ENCODE results near the gene TRIM28.

The TRIM28 gene

DNA sequence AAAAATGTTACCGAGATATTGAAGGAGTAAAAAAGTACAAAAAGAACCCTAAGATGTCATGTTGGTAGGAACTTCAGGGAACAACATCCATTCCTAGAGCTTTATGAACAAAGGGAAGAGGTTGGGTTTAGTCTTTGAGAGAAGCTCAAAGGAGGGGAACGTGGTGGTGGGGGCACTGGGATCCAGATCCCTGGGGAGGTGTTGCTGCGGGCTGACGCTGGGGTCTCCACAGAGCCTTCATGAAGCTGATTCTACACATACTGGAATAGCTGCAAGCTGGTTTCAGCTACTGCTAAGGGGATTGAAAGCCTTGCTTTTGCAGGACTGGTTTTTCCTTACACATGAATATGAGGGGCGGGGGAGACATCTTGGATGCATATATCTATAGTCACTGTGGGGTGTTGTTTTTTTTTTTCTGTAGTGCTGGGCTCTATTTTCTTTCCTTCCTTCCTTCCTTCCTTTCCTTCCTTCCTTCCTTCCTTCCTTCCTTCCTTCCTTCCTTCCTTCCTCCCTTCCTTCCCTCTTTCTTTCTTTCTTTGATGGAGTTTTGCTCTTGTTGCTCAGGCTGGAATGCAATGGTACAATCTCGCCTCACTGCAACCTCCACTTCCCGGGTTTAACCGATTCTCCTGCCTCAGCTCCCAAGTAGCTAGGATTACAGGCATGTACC lies 35.7 kb downstream of the TRIM28 start:
- DNase-seq (ENCODE audit: low spot score): no peak

DNA sequence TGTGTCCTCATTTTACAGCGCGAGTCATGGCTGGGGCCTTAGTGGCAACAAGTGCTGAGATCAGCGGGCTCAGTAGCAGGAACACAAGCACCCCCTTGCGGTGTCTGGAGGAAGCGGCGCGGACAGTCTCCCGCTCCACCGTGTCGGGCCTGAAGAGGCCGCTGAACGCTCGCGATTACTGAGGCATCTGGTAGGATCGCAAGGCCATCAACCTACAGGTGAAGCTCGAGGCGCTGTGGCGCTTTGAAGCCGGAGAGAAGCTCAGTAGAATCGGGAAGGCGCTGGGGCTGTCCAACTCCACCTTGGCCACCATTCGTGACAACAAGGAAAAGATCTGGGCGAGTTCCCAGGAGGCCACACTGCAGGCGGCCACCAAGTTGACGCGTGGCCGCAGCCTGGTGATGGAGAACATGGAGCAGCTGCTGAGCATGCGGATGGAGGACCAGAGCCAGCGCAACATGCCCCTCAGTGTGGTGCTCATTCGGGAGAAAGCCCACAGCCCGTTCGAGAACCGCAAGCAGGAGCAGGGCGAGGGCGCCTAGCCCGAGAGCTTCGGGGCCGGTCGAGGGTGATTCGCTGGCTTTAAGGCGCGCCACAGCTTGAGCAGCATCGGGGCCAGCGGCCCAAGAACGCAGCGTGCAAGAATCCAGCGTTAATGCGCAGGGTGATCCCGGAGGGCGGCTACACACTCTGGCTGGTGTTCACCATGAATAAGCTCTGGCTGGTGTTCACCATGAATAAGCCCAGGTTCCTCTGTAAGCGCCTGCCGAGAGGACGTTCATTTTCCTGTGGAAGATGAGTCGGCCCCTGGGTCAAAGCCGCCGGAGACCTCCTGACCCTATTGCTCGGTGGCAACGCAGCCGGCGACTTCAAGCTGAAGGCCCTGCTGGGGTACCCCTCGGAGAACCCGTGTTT lies 37.6 kb downstream of the TRIM28 start:
- DNase-seq (ENCODE audit: low spot score): peak; percentile 83

DNA sequence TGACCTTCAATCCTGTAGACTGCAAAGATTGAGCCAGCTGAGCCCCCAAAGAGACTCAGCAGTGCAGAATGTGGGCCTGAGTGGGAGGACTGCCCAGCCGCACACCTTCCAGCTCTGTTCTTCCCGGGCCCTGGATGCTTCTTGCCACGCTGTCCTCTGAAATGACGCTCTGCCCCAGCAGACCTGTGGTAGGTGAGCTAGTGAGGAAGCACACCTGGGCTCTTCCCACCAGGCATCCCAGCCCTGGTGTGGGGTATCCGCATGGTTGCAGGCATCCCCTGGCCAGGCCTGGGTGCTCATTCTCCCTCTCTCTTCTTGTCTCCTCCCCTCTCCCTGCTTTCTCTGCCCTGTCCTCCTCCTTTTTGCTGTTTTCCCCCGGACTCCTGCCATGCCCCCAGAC lies 39.1 kb downstream of the TRIM28 start:
- DNase-seq (ENCODE audit: low spot score): no peak

GRCh38 chr19:58584498-58585441 lies 40.9 kb downstream of the TRIM28 start:
- DNase-seq (ENCODE audit: low spot score): no peak

DNA sequence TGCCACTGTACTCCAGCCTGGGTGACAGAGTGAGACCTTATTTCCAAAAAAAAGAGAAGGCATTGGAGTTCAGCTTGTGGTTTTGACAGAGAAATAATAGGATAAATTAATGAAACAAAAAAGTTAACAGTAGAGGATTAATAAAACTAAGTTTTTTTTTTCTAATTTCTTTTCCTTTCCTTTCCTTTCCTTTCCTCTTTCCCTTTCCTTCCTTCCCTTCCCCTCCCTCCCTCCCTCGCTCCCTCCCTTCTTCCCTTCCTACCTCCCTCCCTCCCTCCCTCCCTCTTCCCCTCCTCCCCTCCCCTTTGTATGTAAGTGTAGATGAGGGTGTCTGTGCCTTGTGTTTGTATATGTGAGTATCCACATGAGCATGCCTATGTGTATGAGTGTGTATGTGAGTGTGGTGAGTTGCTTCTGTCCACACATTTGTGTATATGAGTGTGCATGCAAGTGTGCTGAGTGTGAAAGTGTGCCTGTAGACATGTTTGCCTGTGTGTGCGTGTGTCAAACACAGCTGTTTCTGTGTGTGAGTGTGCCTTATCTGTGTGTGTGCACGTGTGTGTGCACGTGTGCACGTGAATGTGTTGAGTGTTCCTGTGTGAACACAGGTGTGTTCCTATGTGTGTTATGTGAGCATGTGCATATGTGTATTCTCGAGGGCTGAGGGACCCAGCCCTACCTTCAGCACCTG lies 41.7 kb downstream of the TRIM28 start:
- no peak for DNase-seq (ENCODE audit: low spot score)

DNA sequence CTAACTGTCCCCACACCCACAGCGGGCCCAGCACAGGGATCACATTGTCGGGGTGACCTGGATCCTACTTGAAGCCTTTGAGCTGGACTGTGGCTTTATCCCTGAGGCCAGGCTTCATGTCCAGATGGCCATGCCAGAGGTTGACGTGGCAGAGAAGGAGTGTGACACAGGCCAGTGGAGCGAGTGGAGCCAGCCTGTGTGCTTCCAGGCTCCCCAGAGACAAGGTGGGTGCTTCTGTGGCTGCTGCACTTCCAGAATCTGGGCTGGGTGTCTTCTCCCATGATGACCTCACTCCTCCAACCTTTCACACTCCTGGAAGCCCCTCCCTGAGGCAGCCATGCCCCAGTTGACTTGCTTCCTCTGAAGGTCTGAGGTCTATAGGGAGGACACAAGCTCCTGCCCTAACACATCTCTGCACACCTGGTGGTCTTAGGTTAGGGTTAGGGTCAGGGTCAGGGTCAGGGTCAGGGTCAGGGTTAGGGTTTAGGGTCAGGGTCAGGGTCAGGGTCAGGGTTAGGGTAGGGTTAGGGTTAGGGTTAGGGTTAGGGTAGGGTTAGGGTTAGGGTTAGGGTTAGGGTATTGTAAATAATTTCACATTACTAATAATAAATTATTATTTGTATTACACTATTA lies 42.4 kb downstream of the TRIM28 start:
- no peak for DNase-seq (ENCODE audit: low spot score)
